ENCODE results near the gene PMIS2.

The PMIS2 gene

DNA sequence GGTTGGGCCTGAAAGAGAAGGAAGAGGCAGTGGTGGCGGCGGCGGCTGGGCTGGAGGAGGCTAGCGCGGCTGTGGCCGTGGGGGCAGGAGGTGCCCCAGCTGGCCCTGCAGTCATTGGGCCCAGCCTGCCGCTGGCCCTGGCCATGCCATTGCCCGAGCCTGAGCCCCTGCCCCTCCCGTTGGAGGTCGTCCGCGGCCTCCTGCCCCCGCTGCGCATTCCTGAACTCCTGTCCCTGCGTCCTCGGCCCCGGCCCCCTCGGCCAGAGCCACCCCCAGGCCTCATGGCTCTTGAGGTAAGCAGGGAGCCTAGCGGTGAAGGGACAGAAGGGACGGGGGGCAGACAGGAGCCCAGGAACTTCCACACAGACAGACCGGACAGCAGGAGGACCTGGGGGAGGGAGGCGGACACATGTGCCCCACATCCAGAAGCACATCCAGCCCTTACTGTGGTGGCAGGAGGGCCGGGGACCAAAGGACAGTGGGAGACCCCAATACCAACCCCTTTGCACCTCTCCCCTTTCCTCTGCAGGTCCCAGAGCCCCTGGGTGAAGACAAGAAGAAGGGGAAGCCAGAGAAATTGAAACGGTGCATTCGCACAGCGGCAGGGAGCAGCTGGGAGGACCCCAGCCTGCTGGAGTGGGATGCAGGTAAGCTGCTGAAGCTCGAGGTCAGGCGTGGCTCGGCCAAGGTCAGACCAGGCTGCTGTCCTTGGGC, 47.9 kb downstream of the PMIS2 start:
- DNase-seq (ENCODE audit: low read depth) = no peak

DNA sequence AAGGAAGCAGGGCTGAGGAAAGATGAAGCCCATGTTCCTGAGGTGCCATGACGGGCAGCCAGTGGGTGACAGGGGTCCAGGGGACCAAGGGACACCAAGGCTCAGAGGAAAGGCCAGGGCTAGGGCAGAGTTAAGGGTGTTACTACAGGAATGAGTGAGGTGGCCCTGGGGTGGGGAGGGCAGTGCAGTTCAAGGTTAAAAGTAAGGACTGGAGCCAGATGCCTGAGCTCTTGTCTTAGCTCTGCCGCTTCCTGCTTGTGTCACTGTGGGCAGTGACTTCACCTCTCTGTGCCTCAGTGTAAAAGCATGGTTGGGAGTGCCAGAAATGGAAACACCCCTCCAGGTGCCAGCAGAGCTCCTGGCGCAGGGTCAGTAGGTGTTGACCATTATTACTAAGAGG, 50.7 kb downstream of the PMIS2 start:
- DNase-seq (ENCODE audit: low read depth) = no peak

All from HS-27A (cell line).